ENCODE data around the gene SLC9A3.
"Not testable (repeated sequence)": the region's sequence is repeated elsewhere in the genome, so short reads cannot be mapped to it uniquely, and the experiment has no call there.

Gene SLC9A3

GRCh38 chr5:523441-524222, 617 bp downstream of the SLC9A3 start:
- DNase-seq, result peak; percentile 50

- peak; percentile 72 for DNase-seq
These were observed 1.3 kb downstream of the SLC9A3 start for GRCh38 chr5:522899-523440.

- no peak for DNase-seq
These were observed 2.1 kb downstream of the SLC9A3 start for GRCh38 chr5:522116-522515.

GRCh38 chr5:521680-522079, 2.6 kb downstream of the SLC9A3 start:
- DNase-seq, result no peak

GRCh38 chr5:520850-521226, 3.4 kb downstream of the SLC9A3 start:
- no peak for DNase-seq

- no peak for DNase-seq
These were observed 3.9 kb downstream of the SLC9A3 start for GRCh38 chr5:520196-520849.

- peak; percentile 25 for DNase-seq
These were observed 5.5 kb downstream of the SLC9A3 start for GRCh38 chr5:518721-519120.

- DNase-seq, result no peak
These were observed 6.6 kb downstream of the SLC9A3 start for GRCh38 chr5:517535-518100.

GRCh38 chr5:516980-517379, 7.3 kb downstream of the SLC9A3 start:
- no peak for DNase-seq

- no peak for DNase-seq
These were observed 7.8 kb downstream of the SLC9A3 start for GRCh38 chr5:516338-516925.

GRCh38 chr5:515273-515836, 8.9 kb downstream of the SLC9A3 start:
- no peak for DNase-seq

GRCh38 chr5:514673-515072, 9.6 kb downstream of the SLC9A3 start:
- DNase-seq, result no peak

GRCh38 chr5:514101-514485, 10.2 kb downstream of the SLC9A3 start:
- no peak for DNase-seq

- no peak for DNase-seq
These were observed 10.8 kb downstream of the SLC9A3 start for GRCh38 chr5:513216-514100.

- DNase-seq, result no peak
These were observed 12.8 kb downstream of the SLC9A3 start for GRCh38 chr5:511476-511875.

GRCh38 chr5:510521-510920, 13.7 kb downstream of the SLC9A3 start:
- DNase-seq, result no peak

- no peak for DNase-seq
These were observed 14.6 kb downstream of the SLC9A3 start for GRCh38 chr5:509611-510185.

GRCh38 chr5:507986-508575, 16.2 kb downstream of the SLC9A3 start:
- DNase-seq, result not testable (repeated sequence)

- peak; percentile 50 for DNase-seq
These were observed 18.2 kb downstream of the SLC9A3 start for GRCh38 chr5:505951-506525.

GRCh38 chr5:504326-505154, 19.7 kb downstream of the SLC9A3 start:
- DNase-seq, result no peak

Data from NCI-H69 (cell line).